NCI-H226 (cell line): Measurements from ENCODE around the gene BMP7.

Experiments used
- DNase-seq: peaks from one replicate; pipeline ENCODE4 v3.0.0-alpha.2; 2015

Gene BMP7

GRCh38 chr20:57187068-57187634 is 79.3 kb downstream of the BMP7 start:
- no peak for DNase-seq

- no peak for DNase-seq
Measured at GRCh38 chr20:57186192-57186591, 80.2 kb downstream of the BMP7 start.

- no peak for DNase-seq
Measured at GRCh38 chr20:57185188-57185743, 81.2 kb downstream of the BMP7 start.

- DNase-seq = no peak
Measured at GRCh38 chr20:57183457-57184009, 82.9 kb downstream of the BMP7 start.

GRCh38 chr20:57181639-57182038 is 84.8 kb downstream of the BMP7 start:
- no peak for DNase-seq

GRCh38 chr20:57180954-57181353 is 85.5 kb downstream of the BMP7 start:
- DNase-seq = no peak

GRCh38 chr20:57180387-57180786 is 86.1 kb downstream of the BMP7 start:
- no peak for DNase-seq

GRCh38 chr20:57179265-57179664 is 87.2 kb downstream of the BMP7 start:
- no peak for DNase-seq

GRCh38 chr20:57178582-57179111 is 87.8 kb downstream of the BMP7 start:
- no peak for DNase-seq

- no peak for DNase-seq
Measured at GRCh38 chr20:57177636-57178280, 88.7 kb downstream of the BMP7 start.

GRCh38 chr20:57176842-57177241 is 89.6 kb downstream of the BMP7 start:
- DNase-seq = no peak

GRCh38 chr20:57175397-57176010 is 90.9 kb downstream of the BMP7 start:
- DNase-seq = no peak

- no peak for DNase-seq
Measured at GRCh38 chr20:57174737-57175136, 91.7 kb downstream of the BMP7 start.

- DNase-seq = no peak
Measured at GRCh38 chr20:57173986-57174385, 92.5 kb downstream of the BMP7 start.

- DNase-seq = no peak
Measured at GRCh38 chr20:57173041-57173440, 93.4 kb downstream of the BMP7 start.

GRCh38 chr20:57170343-57170742 is 96.1 kb downstream of the BMP7 start:
- no peak for DNase-seq

- DNase-seq = no peak
Measured at GRCh38 chr20:57169162-57169561, 97.3 kb downstream of the BMP7 start.

GRCh38 chr20:57167971-57168701 is 98.3 kb downstream of the BMP7 start:
- DNase-seq = no peak

GRCh38 chr20:57167292-57167655 is 99.2 kb downstream of the BMP7 start:
- no peak for DNase-seq

GRCh38 chr20:57166568-57167291 is 99.7 kb downstream of the BMP7 start:
- no peak for DNase-seq

- DNase-seq = no peak
Measured at GRCh38 chr20:57165427-57166004, 100.9 kb downstream of the BMP7 start.

- DNase-seq = no peak
Measured at GRCh38 chr20:57164872-57165271, 101.6 kb downstream of the BMP7 start.
